Activated CD4-positive, alpha-beta memory T cell treated with anti-CD3 and anti-CD28 coated beads for 36 hours (primary cell): ENCODE results near the gene NEUROG2. TPM values are rescaled to one million over a fixed set of nuclear protein-coding genes. Genes with fewer than 3 reads are reported as not detected.

Source experiments
- CTCF ChIA-PET: fragments of 350-600 bp; sonication (Branson Sonifier 250); formaldehyde crosslinking; loops from one replicate; lab custom pipeline; 2021; ENCODE audit warnings: antibody characterized with exemption, inconsistent platforms; lab: Charles Lee
- POLR2A ChIA-PET: fragments of 350-600 bp; sonication (Branson Sonifier 250); formaldehyde crosslinking; loops from one replicate; lab custom pipeline; 2021; ENCODE audit warnings: antibody characterized with exemption; lab: Charles Lee
- DNase-seq: peaks from one replicate; pipeline ENCODE4 v3.0.0-alpha.2; 2020
- H3K27ac Mint-ChIP-seq: one replicate; pipeline ENCODE4 v1.8.0; 2021; ENCODE audit warnings: mixed read lengths
- H3K27me3 Mint-ChIP-seq: one replicate; pipeline ENCODE4 v1.8.0; 2021; ENCODE audit warnings: mixed read lengths
- H3K36me3 Mint-ChIP-seq: one replicate; pipeline ENCODE4 v1.8.0; 2021; ENCODE audit warnings: mixed read lengths
- H3K4me1 Mint-ChIP-seq: one replicate; pipeline ENCODE4 v1.8.0; 2021; ENCODE audit warnings: low read depth, mixed read lengths
- H3K4me3 Mint-ChIP-seq: one replicate; pipeline ENCODE4 v1.8.0; 2021; ENCODE audit warnings: mild to moderate bottlenecking, mixed read lengths
- H3K9me3 Mint-ChIP-seq: one replicate; pipeline ENCODE4 v1.8.0; 2021; ENCODE audit warnings: mixed read lengths
- intact Hi-C: fragments of 100-400 bp; cut with micrococcal nuclease; formaldehyde crosslinking; loops from one replicate; pipeline ENCODE4 v1.15.1; 2023
- total RNA-seq, 2 experiments: library from RNA; stranded (reverse); gene quantifications; one replicate each; pipeline ENCODE4 v1.2.3, GENCODE V29; 2021

NEUROG2 gene
- total RNA-seq, 2 experiments from 2014 or later = not detected

- CTCF ChIA-PET = no interaction called here
- H3K27ac Mint-ChIP-seq = no peak overlapping the region
Observed at GRCh38 chr4:112472318-112472717, 43.7 kb downstream of the NEUROG2 start.

More at GRCh38 chr4:112472318-112472717, 43.7 kb downstream of the NEUROG2 start:
- POLR2A ChIA-PET = no interaction called here
- Mint-ChIP-seq H3K9me3 (no peaks in the 10 kb centered on the region), H3K27me3 (peaks cover 2% of the 10 kb centered on the region), H3K36me3 (no peaks in the 10 kb centered on the region), H3K4me1 (no peaks in the 10 kb centered on the region), H3K4me3 (no peak overlapping the region)
- intact Hi-C loops = no loop called here
- no peak for DNase-seq

Other genes starting within 250 kb of the NEUROG2 start
- 10 to 100 TPM; 55.8 to 56.6 TPM for gene TIFA, start 230.3 kb downstream of the NEUROG2 start, total RNA-seq
- gene ALPK1, start 218.8 kb downstream of the NEUROG2 start, total RNA-seq = 10 to 100 TPM; 21.5 to 22.9 TPM
- gene ZGRF1, start 120.7 kb upstream of the NEUROG2 start, total RNA-seq = 10 to 100 TPM; 32.9 to 36.6 TPM
- gene LARP7, start 121.0 kb upstream of the NEUROG2 start, total RNA-seq = 10 to 100 TPM; 40.9 to 41.3 TPM